WTC11 (cell line): ENCODE results near the gene ATG9B. TPM values are rescaled to one million over a fixed set of nuclear protein-coding genes. Genes with fewer than 3 reads are reported as not detected.
A peak's percentile ranks its signal among the peaks of the same experiment; 100 is the strongest.

ENCODE experiments used
- ATAC-seq: fragments of 200-7000 bp; cut with Tn5 transposase; 2 replicates; pipeline ENCODE4 v1.10.0; 2021; ENCODE audit warnings: mild to moderate bottlenecking, moderate library complexity
- CTCF ChIA-PET: fragments of 300-600 bp; sonication (Branson Sonifier 250); formaldehyde crosslinking; loops from one replicate; lab custom pipeline; 2021; ENCODE audit warnings: antibody characterized with exemption; lab: Charles Lee
- POLR2A ChIA-PET: fragments of 350-600 bp; sonication (Branson Sonifier 250); formaldehyde crosslinking; loops from one replicate; lab custom pipeline; 2021; ENCODE audit warnings: antibody characterized with exemption; lab: Charles Lee
- DNase-seq: peaks from one replicate; pipeline ENCODE4 v3.0.0; 2021; ENCODE audit warnings: low spot score
- H3K27ac Mint-ChIP-seq: 2 replicates; pipeline ENCODE4 v1.8.0; 2021; ENCODE audit warnings: mixed read lengths
- H3K27me3 Mint-ChIP-seq: 2 replicates; pipeline ENCODE4 v1.8.0; 2021; ENCODE audit warnings: low read depth, mild to moderate bottlenecking, moderate library complexity, mixed read lengths
- H3K36me3 Mint-ChIP-seq: 2 replicates; pipeline ENCODE4 v1.8.0; 2021; ENCODE audit warnings: mixed read lengths
- H3K4me1 Mint-ChIP-seq: 2 replicates; pipeline ENCODE4 v1.8.0; 2022; ENCODE audit warnings: mixed read lengths
- H3K4me3 Mint-ChIP-seq: 2 replicates; pipeline ENCODE4 v1.8.0; 2021; ENCODE audit warnings: mild to moderate bottlenecking, moderate library complexity, mixed read lengths
- H3K9me3 Mint-ChIP-seq: 2 replicates; pipeline ENCODE4 v1.8.0; 2021; ENCODE audit warnings: mixed read lengths
- ARID4B ChIP-seq: sonication (generic); formaldehyde crosslinking; IDR thresholded peaks from 2 replicates; pipeline ENCODE4 v1.8.0; 2023; ENCODE audit warnings: missing genetic modification reagents, mild to moderate bottlenecking, borderline replicate concordance
- ATF3 ChIP-seq: sonication (generic); formaldehyde crosslinking; conservative IDR thresholded peaks from 2 replicates; pipeline ENCODE4 v1.8.1; 2022; ENCODE audit warnings: mild to moderate bottlenecking, missing genetic modification reagents
- CTCF ChIP-seq: fragments of 200-600 bp; IDR thresholded peaks from 2 replicates; pipeline ENCODE4 v1.8.0; 2022; ENCODE audit warnings: antibody characterized with exemption
- FOXP1 ChIP-seq: sonication (generic); formaldehyde crosslinking; IDR thresholded peaks from 2 replicates; pipeline ENCODE4 v1.8.0; 2022; ENCODE audit warnings: missing genetic modification reagents, mild to moderate bottlenecking, moderate library complexity, borderline replicate concordance
- GRHL2 ChIP-seq: fragments of 250-450 bp; sonication (Bioruptor Pico); IDR thresholded peaks from 2 replicates; pipeline ENCODE4 v1.8.0; 2022; ENCODE audit warnings: mild to moderate bottlenecking, moderate library complexity; ENCODE audit not compliant: insufficient replicate concordance, severe bottlenecking
- HMGA2 ChIP-seq: fragments of 250-450 bp; sonication (Bioruptor Pico); IDR thresholded peaks from 2 replicates; pipeline ENCODE4 v1.4.0; 2021; ENCODE audit warnings: mild to moderate bottlenecking, moderate library complexity
- MLX ChIP-seq: sonication (generic); formaldehyde crosslinking; IDR thresholded peaks from 2 replicates; pipeline ENCODE4 v1.8.1; 2023; ENCODE audit warnings: mild to moderate bottlenecking, missing genetic modification reagents, moderate library complexity
- MXD4 ChIP-seq: fragments of 250-450 bp; sonication (Bioruptor Pico); IDR thresholded peaks from 2 replicates; pipeline ENCODE4 v1.8.0; 2021; ENCODE audit warnings: mild to moderate bottlenecking, moderate library complexity, borderline replicate concordance
- NR2C2 ChIP-seq: sonication (generic); formaldehyde crosslinking; IDR thresholded peaks from 2 replicates; pipeline ENCODE4 v1.8.0; 2022; ENCODE audit warnings: mild to moderate bottlenecking, missing genetic modification reagents
- NR3C1 ChIP-seq: sonication (generic); formaldehyde crosslinking; conservative IDR thresholded peaks from 2 replicates; pipeline ENCODE4 v1.8.1; 2023; ENCODE audit warnings: low read depth, mild to moderate bottlenecking, missing genetic modification reagents
- PRRX2 ChIP-seq: fragments of 250-450 bp; sonication (Bioruptor Pico); IDR thresholded peaks from 2 replicates; pipeline ENCODE4 v1.8.0; 2021; ENCODE audit warnings: mild to moderate bottlenecking
- SOX15 ChIP-seq: fragments of 250-450 bp; sonication (Bioruptor Pico); IDR thresholded peaks from 2 replicates; pipeline ENCODE4 v1.9.0; 2021; ENCODE audit warnings: mild to moderate bottlenecking
- STAT6 ChIP-seq: sonication (generic); formaldehyde crosslinking; conservative IDR thresholded peaks from 2 replicates; pipeline ENCODE4 v1.8.1; 2023; ENCODE audit warnings: mild to moderate bottlenecking, low read depth, missing genetic modification reagents, moderate library complexity
- TCF7 ChIP-seq: sonication (generic); formaldehyde crosslinking; IDR thresholded peaks from 2 replicates; pipeline ENCODE4 v1.8.0; 2022; ENCODE audit warnings: mild to moderate bottlenecking, low read depth, missing genetic modification reagents, moderate library complexity
- TEAD1 ChIP-seq: sonication (generic); formaldehyde crosslinking; IDR thresholded peaks from 2 replicates; pipeline ENCODE4 v1.8.0; 2022; ENCODE audit warnings: mild to moderate bottlenecking, missing genetic modification reagents
- TP53 ChIP-seq: sonication (generic); formaldehyde crosslinking; IDR thresholded peaks from 2 replicates; pipeline ENCODE4 v1.8.1; 2023; ENCODE audit warnings: mild to moderate bottlenecking, missing genetic modification reagents
- ZBTB21 ChIP-seq: sonication (generic); formaldehyde crosslinking; IDR thresholded peaks from 2 replicates; pipeline ENCODE4 v1.8.1; 2023; ENCODE audit warnings: mild to moderate bottlenecking, missing genetic modification reagents, borderline replicate concordance
- ZMAT4 ChIP-seq: fragments of 250-450 bp; sonication (Bioruptor Pico); IDR thresholded peaks from 2 replicates; pipeline ENCODE4 v1.9.0; 2021; ENCODE audit warnings: mild to moderate bottlenecking
- ZNF121 ChIP-seq: sonication (generic); formaldehyde crosslinking; IDR thresholded peaks from 2 replicates; pipeline ENCODE4 v1.8.0; 2023; ENCODE audit warnings: missing genetic modification reagents
- total RNA-seq: library from RNA; stranded (reverse); gene quantifications from 3 replicates; pipeline ENCODE4 v1.2.3, GENCODE V29; 2021

Gene ATG9B
- total RNA-seq, 1 experiment from 2014 or later = 2.4 TPM

GRCh38 chr7:150967349-150967748 lies 56.9 kb downstream of the ATG9B start:
- ATAC-seq (no peak), DNase-seq (no peak)
- ChIA-PET CTCF (interaction anchor here (1.1 to 5.2 kb wide), 3 partner anchors 13 to 21 kb away, joined by 3 to 50 read pairs (median 5); no protein-coding TSS in a partner anchor), POLR2A (no interaction called here)
- TF ChIP-seq ARID4B (CRISPR knock-in tag) (no peak), ZBTB21 (CRISPR knock-in tag) (no peak), TEAD1 (CRISPR knock-in tag) (no peak), NR3C1 (CRISPR knock-in tag) (no peak), ATF3 (CRISPR knock-in tag) (no peak), MXD4 (CRISPR knock-in tag) (no peak), NR2C2 (CRISPR knock-in tag) (no peak), TP53 (CRISPR knock-in tag) (no peak), MLX (CRISPR knock-in tag) (no peak), TCF7 (no peak), STAT6 (no peak), PRRX2 (CRISPR knock-in tag) (no peak)
- H3K4me1 Mint-ChIP-seq = peaks cover 42% of the 10 kb centered on the region
- no peaks in the 10 kb centered on the region for H3K9me3 Mint-ChIP-seq
- H3K4me3 Mint-ChIP-seq = no peak overlapping the region
- no peaks in the 10 kb centered on the region for H3K36me3 Mint-ChIP-seq
- no peak overlapping the region for H3K27ac Mint-ChIP-seq
- H3K27me3 Mint-ChIP-seq = no peaks in the 10 kb centered on the region

GRCh38 chr7:150966002-150966401 lies 58.3 kb downstream of the ATG9B start:
- no peaks in the 10 kb centered on the region for H3K9me3 Mint-ChIP-seq
- DNase-seq (peak; percentile 60), ATAC-seq (peak; percentile 50)
- no peaks in the 10 kb centered on the region for H3K27me3 Mint-ChIP-seq
- no peaks in the 10 kb centered on the region for H3K36me3 Mint-ChIP-seq
- CTCF ChIA-PET = interaction anchor here (0.8 to 6.2 kb wide), 18 partner anchors 10 to 278 kb away, joined by 3 to 118 read pairs (median 7); partner anchors contain the start of gene ABCB8
- H3K4me1 Mint-ChIP-seq = peaks cover 38% of the 10 kb centered on the region
- TF ChIP-seq HMGA2 (CRISPR knock-in tag) (no peak), SOX15 (CRISPR knock-in tag) (no peak), CTCF (0 out of 2 replicates have a peak, but pooled peaks have one; percentile 17), GRHL2 (CRISPR knock-in tag) (no peak), ZNF121 (CRISPR knock-in tag) (no peak), MXD4 (CRISPR knock-in tag) (no peak), FOXP1 (CRISPR knock-in tag) (no peak), ZMAT4 (CRISPR knock-in tag) (no peak)
- TF ChIP-seq, all 79 proteins: peak for 1
- Mint-ChIP-seq H3K4me3 (no peak overlapping the region), H3K27ac (no peak overlapping the region)
- POLR2A ChIA-PET = no interaction called here
